ENCODE results near the gene IGF2BP3. TPM values are rescaled to one million over a fixed set of nuclear protein-coding genes. Genes with fewer than 3 reads are reported as not detected.

Gene IGF2BP3
- total RNA-seq, 4 donors from 2014 or later = 0.32 to 2.3 (median 1.4) TPM

DNA sequence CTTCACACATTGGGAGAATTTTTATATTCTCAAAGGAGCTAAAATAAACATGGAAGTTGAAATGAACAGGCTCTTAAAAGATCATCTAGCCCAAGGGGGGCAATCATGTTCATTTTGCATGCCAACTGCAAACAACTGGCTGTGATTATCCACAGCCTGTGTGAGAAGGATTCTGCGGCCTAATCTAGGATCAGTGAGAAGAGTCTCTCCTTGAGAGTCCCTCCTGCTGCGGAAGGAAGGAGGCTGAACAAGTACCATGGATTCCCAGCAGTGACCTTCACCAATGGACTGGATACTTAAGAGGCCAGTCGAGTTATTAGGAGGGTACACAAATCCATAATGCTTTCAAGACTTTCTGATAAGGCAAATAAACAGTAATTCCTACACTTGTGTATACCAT, 76.7 kb downstream of the IGF2BP3 start:
- DNase-seq (ENCODE audit: low spot score) (no peak), ATAC-seq (ENCODE audit: low FRiP score) (no peak)
- TF ChIP-seq, protein P1, sequence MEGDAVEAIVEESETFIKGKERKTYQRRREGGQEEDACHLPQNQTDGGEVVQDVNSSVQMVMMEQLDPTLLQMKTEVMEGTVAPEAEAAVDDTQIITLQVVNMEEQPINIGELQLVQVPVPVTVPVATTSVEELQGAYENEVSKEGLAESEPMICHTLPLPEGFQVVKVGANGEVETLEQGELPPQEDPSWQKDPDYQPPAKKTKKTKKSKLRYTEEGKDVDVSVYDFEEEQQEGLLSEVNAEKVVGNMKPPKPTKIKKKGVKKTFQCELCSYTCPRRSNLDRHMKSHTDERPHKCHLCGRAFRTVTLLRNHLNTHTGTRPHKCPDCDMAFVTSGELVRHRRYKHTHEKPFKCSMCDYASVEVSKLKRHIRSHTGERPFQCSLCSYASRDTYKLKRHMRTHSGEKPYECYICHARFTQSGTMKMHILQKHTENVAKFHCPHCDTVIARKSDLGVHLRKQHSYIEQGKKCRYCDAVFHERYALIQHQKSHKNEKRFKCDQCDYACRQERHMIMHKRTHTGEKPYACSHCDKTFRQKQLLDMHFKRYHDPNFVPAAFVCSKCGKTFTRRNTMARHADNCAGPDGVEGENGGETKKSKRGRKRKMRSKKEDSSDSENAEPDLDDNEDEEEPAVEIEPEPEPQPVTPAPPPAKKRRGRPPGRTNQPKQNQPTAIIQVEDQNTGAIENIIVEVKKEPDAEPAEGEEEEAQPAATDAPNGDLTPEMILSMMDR (IDR thresholded peaks at IDR 0.05) = no peak

DNA sequence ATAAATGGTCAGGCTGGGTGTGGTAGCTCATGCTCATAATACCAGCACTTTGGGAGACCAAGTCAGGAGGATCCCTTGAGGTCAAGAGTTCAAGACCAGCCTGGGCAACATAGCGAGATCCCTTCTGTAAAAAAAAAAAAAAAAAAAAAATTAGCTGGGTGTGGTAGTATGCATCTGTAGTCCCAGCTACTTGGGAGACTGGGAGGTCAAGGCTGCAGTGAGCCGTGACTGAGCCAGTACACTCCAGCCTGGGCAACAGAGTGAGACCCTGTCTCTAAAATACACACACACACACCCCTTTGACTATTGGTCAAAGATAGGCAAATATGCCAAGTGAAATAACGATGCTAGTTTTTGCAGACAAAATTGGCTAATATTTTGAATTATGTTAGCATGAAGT, 80.6 kb downstream of the IGF2BP3 start:
- TF ChIP-seq, protein P1 (IDR thresholded peaks at IDR 0.05) = no peak
- DNase-seq (ENCODE audit: low spot score) (no peak), ATAC-seq (ENCODE audit: low FRiP score) (no peak)

DNA sequence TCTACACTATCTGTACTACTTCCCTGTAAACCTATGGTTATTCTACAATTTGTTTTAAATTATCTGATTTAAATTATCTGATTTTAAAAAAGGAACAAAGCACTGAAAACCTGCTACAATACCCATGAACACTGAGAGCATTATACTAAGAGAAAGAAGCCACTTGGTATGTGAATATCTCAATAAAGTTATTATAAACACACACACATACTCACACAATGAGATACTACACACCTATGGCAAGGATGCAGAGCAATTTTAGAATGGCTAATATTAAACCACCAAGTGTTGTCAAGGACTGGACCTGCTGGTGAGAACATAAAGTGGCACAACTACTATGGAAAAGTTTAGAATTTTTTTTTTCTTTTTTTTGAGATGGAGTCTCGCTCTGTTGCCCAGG, 82.7 kb downstream of the IGF2BP3 start:
- ATAC-seq (ENCODE audit: low FRiP score) (no peak), DNase-seq (ENCODE audit: low spot score) (no peak)
- TF ChIP-seq, protein P1 (IDR thresholded peaks at IDR 0.05) = no peak

DNA sequence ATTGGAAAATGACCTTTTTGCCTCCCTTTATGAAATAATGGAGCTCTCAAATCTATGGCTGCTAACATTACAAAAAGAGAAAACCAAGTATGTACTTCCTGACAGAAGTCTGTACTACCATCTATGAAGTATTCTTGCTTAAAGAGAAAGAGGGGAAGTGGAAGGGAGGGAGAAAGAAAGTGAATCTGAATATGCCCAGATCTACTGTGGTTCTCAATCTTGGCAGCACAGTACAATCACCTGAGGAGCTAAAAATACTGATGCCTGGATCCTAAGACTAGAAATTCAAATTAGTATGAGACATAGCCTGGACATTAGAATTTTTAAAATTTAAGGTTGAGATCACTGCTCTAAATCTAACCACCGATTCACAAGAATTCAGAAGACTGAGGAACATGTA, 85.2 kb downstream of the IGF2BP3 start:
- TF ChIP-seq, protein P1 (IDR thresholded peaks at IDR 0.05) = no peak
- ATAC-seq (ENCODE audit: low FRiP score) (no peak), DNase-seq (ENCODE audit: low spot score) (no peak)

DNA sequence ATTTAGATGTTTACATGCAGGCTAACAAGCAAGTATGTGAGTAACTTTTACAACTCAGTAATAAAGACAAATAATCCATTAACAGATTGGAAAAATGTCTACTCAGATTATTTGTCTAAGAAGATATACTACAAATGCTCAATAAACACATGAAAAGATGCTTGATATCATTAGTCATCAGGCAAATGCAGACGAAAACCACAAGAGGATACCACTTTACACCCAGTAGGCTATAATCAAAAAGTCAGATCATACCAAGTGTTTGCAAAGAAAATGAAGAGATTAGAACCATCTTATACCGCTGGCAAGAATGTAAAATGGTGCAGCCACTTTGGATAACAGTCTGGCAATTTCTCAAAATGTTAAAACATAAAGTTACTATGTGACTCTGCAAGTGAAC, 87.1 kb downstream of the IGF2BP3 start:
- DNase-seq (ENCODE audit: low spot score) (no peak), ATAC-seq (ENCODE audit: low FRiP score) (no peak)
- TF ChIP-seq, protein P1 (IDR thresholded peaks at IDR 0.05) = no peak

DNA sequence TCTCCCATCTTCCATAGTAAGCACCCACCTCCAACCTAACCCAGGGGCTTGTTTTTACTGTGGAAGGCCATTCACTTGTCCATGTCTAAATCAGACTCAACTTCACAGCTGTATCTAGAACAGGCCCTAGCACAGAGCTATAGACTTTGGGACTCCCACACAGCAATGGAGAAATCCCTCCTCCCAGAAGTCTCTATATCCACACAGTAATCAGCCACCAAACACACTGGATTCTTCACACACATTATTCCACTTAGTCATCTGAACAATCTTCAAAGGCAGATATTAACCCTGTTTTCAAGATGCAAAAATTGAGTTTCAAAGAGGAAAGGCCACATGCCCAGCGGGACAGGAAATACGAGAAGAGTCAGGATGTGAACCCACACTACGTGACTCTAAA, 89.3 kb downstream of the IGF2BP3 start:
- no peak for ATAC-seq (ENCODE audit: low FRiP score)

DNA sequence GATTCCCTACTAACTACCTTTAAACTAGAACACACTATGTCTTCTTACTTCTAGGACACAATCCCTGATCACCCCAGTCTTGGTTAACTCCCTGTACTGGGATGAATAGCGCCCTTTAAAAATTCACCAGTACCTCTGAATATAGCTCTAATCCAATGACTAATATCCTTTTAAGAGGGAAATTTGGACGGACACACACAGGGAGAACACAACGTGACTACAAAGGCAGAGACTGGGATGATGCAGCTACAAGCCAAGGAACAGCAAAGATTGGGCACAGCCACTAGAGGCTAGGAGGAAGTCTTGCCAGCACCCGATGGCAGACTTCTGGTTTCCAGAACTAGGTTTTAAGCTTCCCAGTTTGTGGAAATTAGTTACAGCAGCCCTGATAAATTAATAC, 89.7 kb downstream of the IGF2BP3 start:
- DNase-seq (ENCODE audit: low spot score) = no peak
- ATAC-seq (ENCODE audit: low FRiP score) = no peak
- TF ChIP-seq, protein P1 (IDR thresholded peaks at IDR 0.05) = no peak

More for the DNA sequence above, 89.3 kb downstream of the IGF2BP3 start:
- DNase-seq (ENCODE audit: low spot score) = no peak
- TF ChIP-seq, protein P1 (IDR thresholded peaks at IDR 0.05) = no peak
